ENCODE measurements around the gene A3GALT2.

The A3GALT2 gene

DNA sequence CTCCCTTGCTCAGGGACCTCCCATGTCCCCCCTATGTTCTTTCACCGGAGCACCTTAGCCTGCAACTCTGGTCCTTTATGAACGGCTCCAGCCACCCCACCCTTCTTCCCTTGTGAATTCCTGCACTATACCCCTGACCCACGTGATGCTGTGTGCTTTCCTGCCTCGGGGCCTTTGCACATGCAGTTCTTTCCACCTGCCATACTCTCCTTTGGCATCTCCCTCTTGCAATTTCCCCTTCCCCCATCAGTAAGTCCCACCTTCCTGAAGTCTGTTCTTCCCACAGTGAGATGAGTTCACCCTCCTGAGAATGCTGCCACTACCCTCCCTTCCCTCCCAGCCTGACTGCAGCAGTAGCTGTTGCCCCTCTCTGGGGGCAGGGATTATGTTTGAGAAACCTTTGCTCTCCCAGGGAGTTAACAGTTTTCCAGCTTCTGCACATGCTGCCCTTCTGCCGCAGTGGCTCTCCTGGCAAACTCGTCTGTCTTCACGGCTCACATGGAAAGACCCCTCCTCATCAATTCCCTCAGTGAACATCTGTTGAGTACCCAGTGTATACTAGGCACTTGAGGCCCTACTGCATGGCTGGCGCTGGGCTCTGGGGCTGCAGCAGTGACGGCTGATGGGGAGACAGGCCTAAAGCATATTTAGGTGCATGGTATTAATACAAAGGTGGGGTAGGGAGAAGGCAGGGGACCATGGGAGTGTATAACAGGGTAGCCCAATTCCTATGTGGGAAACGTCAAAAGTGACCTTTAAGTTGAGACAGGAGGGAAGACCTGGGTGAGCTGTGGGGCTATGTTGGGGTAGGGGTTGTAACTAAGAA lies 54.9 kb downstream of the A3GALT2 start:
- Histone ChIP-seq H3K27ac (ENCODE audit: low read depth, low read length) (no peak overlapping the region), H3K4me1 (ENCODE audit: control insufficient read depth, low read length) (no peaks in the 10 kb centered on the region), H3K9me3 (ENCODE audit: control insufficient read depth, insufficient read depth, low read length) (no peaks in the 10 kb centered on the region), H3K4me2 (ENCODE audit: low read length) (no peak overlapping the region), H3K27me3 (ENCODE audit: control insufficient read depth, low read length) (no peaks in the 10 kb centered on the region), H3K4me3 (ENCODE audit: low read length) (no peak overlapping the region), H3K79me2 (ENCODE audit: control insufficient read depth, low read length) (peaks cover 7% of the 10 kb centered on the region), H3K36me3 (ENCODE audit: control insufficient read depth, low read length) (0 out of 2 replicates have a peak, but pooled peaks cover 2% of the 10 kb centered on the region), H3F3A (ENCODE audit: control insufficient read depth, insufficient read depth) (no peaks in the 10 kb centered on the region), H3K9me2 (replicated peaks; ENCODE audit: control insufficient read depth, low read length) (no peaks in the 10 kb centered on the region), H4K20me1 (ENCODE audit: control insufficient read depth, insufficient read depth, low read depth, low read length) (no peaks in the 10 kb centered on the region)
- no peak for TF ChIP-seq EZH2phosphoT487 (IDR thresholded peaks at IDR 0.05; ENCODE audit: borderline replicate concordance, low read length)
- TF ChIP-seq, protein P1, sequence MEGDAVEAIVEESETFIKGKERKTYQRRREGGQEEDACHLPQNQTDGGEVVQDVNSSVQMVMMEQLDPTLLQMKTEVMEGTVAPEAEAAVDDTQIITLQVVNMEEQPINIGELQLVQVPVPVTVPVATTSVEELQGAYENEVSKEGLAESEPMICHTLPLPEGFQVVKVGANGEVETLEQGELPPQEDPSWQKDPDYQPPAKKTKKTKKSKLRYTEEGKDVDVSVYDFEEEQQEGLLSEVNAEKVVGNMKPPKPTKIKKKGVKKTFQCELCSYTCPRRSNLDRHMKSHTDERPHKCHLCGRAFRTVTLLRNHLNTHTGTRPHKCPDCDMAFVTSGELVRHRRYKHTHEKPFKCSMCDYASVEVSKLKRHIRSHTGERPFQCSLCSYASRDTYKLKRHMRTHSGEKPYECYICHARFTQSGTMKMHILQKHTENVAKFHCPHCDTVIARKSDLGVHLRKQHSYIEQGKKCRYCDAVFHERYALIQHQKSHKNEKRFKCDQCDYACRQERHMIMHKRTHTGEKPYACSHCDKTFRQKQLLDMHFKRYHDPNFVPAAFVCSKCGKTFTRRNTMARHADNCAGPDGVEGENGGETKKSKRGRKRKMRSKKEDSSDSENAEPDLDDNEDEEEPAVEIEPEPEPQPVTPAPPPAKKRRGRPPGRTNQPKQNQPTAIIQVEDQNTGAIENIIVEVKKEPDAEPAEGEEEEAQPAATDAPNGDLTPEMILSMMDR (IDR thresholded peaks at IDR 0.05; ENCODE audit: low read depth, low read length, poor library complexity, severe bottlenecking): no peak

DNA sequence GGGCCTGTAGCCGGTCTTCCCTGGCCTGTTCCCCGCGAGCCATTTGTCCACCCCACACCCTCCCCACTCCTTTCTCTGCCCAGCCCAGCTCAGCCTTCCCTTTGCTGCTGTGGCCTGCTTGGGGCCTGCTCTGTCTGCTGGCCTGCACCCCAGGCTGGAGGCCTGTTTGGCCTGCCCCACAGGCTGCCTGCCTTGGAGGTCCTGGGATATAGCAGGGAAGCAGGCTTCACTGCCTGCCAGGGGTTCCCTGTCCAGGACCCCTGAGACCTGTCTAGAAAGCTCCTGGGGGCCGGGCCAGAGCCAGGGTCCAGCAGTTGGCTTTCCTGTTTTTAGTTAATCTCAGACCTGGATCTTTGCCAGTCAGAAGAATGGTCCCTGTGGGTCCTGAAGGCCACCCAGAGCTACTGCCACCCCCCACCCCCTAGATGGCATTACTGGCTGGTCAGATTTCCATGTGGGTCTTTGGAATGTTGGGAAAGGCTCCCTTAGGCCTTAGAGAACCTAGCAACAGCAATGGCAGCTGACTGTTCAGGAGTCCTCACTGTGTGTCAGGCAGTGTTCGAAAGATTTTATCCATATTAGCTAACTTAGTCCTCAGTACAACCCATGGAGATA lies 56.9 kb downstream of the A3GALT2 start:
- no peaks in the 10 kb centered on the region for H3K27me3 ChIP-seq (ENCODE audit: control insufficient read depth, low read length)
- TF ChIP-seq, protein P1 (IDR thresholded peaks at IDR 0.05; ENCODE audit: low read depth, low read length, poor library complexity, severe bottlenecking): no peak
- TF ChIP-seq EZH2phosphoT487 (IDR thresholded peaks at IDR 0.05; ENCODE audit: borderline replicate concordance, low read length): no peak
- no peaks in the 10 kb centered on the region for H4K20me1 ChIP-seq (ENCODE audit: control insufficient read depth, insufficient read depth, low read depth, low read length)
- no peak overlapping the region for H3K4me3 ChIP-seq (ENCODE audit: low read length)
- H3K27ac ChIP-seq (ENCODE audit: low read depth, low read length): no peak overlapping the region
- H3K79me2 ChIP-seq (ENCODE audit: control insufficient read depth, low read length): peaks cover 17% of the 10 kb centered on the region
- peaks cover 5% of the 10 kb centered on the region; the same call in 1 of the 2 replicates for H3K36me3 ChIP-seq (ENCODE audit: control insufficient read depth, low read length)
- no peaks in the 10 kb centered on the region for H3F3A ChIP-seq (ENCODE audit: control insufficient read depth, insufficient read depth)
- no peak overlapping the region for H3K4me2 ChIP-seq (ENCODE audit: low read length)
- no peaks in the 10 kb centered on the region for H3K9me2 ChIP-seq (replicated peaks; ENCODE audit: control insufficient read depth, low read length)
- peaks cover 2% of the 10 kb centered on the region for H3K4me1 ChIP-seq (ENCODE audit: control insufficient read depth, low read length)
- no peaks in the 10 kb centered on the region for H3K9me3 ChIP-seq (ENCODE audit: control insufficient read depth, insufficient read depth, low read length)

DNA sequence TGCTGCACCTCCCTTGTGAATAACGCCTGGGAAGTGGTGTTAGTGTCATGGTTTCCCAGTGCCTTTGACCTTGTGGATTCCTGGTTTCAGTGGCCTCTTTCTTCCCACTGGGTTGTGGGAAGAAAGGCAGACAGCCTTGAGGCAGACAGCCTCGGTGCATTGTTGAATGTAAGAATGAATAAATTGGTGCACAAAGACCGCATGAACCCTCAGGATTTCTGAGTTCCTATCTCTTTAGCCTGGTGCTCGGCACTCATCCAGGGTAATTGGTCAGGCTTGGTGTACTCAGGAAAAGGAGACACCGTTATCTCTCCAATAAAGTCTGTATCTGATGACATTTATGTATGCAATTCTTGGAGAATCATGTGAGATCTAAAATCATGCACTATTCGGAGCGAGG lies 59.6 kb downstream of the A3GALT2 start:
- Histone ChIP-seq H3K4me3 (ENCODE audit: low read length) (no peak overlapping the region), H3K36me3 (ENCODE audit: control insufficient read depth, low read length) (peaks cover 6% of the 10 kb centered on the region; the same call in 1 of the 2 replicates), H3K27ac (ENCODE audit: low read depth, low read length) (no peak overlapping the region), H3F3A (ENCODE audit: control insufficient read depth, insufficient read depth) (no peaks in the 10 kb centered on the region), H3K79me2 (ENCODE audit: control insufficient read depth, low read length) (peaks cover 38% of the 10 kb centered on the region), H3K27me3 (ENCODE audit: control insufficient read depth, low read length) (no peaks in the 10 kb centered on the region), H4K20me1 (ENCODE audit: control insufficient read depth, insufficient read depth, low read depth, low read length) (no peaks in the 10 kb centered on the region), H3K9me3 (ENCODE audit: control insufficient read depth, insufficient read depth, low read length) (no peaks in the 10 kb centered on the region), H3K4me2 (ENCODE audit: low read length) (no peak overlapping the region), H3K9me2 (replicated peaks; ENCODE audit: control insufficient read depth, low read length) (no peaks in the 10 kb centered on the region), H3K4me1 (ENCODE audit: control insufficient read depth, low read length) (peaks cover 17% of the 10 kb centered on the region)
- TF ChIP-seq, protein P1 (IDR thresholded peaks at IDR 0.05; ENCODE audit: low read depth, low read length, poor library complexity, severe bottlenecking): no peak
- TF ChIP-seq EZH2phosphoT487 (IDR thresholded peaks at IDR 0.05; ENCODE audit: borderline replicate concordance, low read length): no peak
